ENCODE data around the gene SYNE3.

The SYNE3 gene, protein sequence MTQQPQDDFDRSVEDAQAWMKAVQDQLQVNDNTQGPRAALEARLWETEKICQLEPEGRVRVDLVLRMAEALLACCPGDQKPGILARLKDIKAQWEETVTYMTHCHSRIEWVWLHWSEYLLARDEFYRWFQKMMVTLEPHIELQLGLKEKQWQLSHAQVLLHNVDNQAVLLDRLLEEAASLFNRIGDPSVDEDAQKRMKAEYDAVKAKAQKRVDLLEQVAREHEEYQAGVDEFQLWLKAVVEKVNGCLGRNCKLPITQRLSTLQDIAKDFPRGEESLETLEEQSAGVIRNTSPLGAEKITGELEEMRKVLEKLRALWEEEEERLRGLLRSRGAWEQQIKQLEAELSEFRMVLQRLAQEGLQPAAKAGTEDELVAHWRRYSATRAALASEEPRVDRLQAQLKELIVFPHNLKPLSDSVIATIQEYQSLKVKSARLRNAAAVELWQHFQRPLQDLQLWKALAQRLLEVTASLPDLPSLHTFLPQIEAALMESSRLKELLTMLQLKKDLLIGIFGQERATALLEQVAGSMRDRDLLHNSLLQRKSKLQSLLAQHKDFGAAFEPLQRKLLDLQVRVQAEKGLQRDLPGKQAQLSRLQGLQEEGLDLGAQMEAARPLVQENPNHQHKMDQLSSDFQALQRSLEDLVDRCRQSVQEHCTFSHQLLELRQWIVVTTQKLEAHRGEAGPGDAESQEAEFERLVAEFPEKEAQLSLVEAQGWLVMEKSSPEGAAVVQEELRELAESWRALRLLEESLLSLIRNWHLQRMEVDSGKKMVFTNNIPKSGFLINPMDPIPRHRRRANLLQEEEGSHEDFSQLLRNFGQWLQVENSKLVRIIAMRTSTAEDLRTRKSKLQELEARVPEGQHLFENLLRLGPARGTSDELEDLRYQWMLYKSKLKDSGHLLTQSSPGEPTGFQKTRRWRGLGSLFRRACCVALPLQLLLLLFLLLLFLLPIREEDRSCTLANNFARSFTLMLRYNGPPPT

DNA sequence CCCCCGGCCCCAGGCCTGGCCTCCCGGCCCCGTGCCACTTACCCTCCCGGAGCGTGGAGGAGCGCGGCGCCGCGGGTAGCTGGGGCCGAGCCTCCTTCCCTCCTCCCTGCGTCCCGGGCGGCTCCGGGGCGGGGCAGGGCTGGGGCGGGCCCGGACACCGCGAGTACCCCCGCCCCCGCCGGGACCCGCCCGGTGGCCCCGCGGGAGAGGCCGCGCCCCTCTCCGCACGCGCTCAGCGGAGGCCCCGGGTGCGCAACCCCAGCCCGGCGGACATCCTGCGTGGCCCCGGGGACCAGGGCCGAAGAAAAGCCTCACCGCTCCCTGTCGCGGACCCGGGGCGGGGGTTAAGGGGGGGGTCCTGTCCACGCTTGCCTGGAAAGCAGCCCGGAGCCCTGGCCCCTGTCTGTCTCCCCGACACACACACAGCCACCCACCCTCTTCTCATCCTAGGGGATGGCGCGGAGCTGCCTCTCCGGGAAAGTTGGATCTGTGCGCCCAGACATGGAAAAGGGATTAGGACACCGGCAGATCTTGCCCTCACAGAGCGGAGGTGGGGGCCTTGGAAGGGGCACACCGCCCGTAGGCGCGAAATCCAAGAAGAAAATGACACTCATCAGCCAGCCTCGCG lies at the start of gene SYNE3:
SYNE3 (minus strand) TSS at position 97 of the 628 bp plus-strand sequence. CDS start 40,829 bp downstream, outside the sequence.
- DNase-seq (ENCODE audit: low read depth) = peak; percentile 62

GRCh38 chr14:95564060-95564459 lies 47.6 kb upstream of the SYNE3 start:
- peak; percentile 22 for DNase-seq (ENCODE audit: low read depth)

- peak; percentile 30 for DNase-seq (ENCODE audit: low read depth)
Measured at GRCh38 chr14:95562892-95563685, 46.6 kb upstream of the SYNE3 start.

DNA sequence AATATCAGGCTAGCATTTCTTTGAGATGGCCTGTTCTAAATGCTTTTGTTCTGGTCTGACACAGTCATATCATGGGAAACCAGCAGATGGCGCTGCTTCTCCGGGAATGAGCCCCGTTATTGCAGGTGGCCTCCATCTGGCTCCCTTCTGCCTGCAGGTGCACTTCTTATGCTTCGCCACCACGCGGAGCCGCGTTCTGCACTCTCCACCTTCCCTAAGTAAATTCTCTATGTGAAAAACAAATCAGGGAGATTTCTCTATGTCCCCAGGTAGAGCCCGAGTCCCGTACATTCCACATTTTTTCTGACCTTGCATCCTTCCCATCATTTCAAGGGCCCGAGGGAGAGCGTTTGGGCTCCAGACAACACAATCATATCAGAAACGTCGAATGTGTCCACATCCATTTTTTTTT lies 44.6 kb upstream of the SYNE3 start:
- peak; percentile 60 for DNase-seq (ENCODE audit: low read depth)

GRCh38 chr14:95559203-95559602 lies 42.8 kb upstream of the SYNE3 start:
- no peak for DNase-seq (ENCODE audit: low read depth)

- DNase-seq (ENCODE audit: low read depth) = no peak
Measured at GRCh38 chr14:95557832-95558231, 41.4 kb upstream of the SYNE3 start.

DNA sequence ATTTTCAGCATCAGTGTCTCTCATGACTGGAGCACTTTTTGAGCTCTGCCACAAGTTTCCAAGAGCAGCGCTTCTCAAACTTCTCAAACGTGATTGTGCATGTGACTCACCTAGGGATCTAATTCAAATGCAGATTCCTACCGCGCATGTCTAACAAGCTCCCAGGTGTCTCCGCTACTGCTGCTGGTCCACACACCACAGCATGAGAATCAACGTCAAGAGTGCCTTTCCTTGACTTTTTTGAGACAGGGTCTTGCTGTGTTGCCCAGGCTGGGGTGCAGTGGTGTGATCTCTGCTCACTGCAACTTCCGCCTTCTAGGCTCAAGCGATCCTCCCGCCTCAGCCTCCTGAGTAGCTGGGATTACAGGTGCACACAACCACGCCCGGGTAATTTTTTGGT lies 40.8 kb upstream of the SYNE3 start:
- DNase-seq (ENCODE audit: low read depth) = no peak

DNA sequence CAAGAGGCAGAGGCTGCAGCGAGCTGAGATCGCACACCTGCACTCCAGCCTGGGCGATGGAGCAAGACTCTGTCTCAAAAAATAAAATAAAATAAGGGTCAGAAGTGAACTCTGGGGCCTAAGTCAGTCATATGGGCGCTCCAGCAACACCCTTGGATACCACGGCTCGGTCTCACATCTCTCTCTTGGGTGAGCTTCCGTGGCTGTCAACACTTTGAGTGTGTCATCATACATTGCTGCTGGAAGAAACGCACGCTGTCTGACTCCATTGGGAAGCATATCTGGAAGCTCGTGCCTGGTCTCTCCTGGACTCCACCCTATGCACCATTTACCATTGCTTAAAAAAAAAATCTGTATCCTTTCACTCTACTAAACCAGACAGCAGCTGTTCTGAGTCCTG lies 38.6 kb upstream of the SYNE3 start:
- no peak for DNase-seq (ENCODE audit: low read depth)

GRCh38 chr14:95553141-95553540 lies 36.7 kb upstream of the SYNE3 start:
- no peak for DNase-seq (ENCODE audit: low read depth)

DNA sequence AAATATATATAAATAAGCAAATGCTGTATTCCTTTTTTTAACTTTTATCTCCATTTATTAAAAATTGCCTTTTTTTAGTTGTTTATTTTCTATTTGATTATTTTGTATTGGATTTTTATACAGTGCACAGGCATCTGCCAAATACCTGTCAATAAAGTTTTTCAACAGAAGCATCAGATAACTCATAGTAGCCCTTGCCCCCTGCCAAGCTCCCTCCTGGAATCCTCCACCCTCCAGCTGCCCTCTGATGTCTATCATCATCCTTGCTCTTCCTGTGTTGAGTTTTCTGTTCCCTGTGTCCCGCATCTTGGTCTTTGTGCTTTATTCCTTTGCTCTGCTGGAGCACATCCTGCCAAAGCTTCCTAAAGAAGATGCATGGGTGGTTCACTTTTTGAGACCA lies 35.0 kb upstream of the SYNE3 start:
- no peak for DNase-seq (ENCODE audit: low read depth)

DNA sequence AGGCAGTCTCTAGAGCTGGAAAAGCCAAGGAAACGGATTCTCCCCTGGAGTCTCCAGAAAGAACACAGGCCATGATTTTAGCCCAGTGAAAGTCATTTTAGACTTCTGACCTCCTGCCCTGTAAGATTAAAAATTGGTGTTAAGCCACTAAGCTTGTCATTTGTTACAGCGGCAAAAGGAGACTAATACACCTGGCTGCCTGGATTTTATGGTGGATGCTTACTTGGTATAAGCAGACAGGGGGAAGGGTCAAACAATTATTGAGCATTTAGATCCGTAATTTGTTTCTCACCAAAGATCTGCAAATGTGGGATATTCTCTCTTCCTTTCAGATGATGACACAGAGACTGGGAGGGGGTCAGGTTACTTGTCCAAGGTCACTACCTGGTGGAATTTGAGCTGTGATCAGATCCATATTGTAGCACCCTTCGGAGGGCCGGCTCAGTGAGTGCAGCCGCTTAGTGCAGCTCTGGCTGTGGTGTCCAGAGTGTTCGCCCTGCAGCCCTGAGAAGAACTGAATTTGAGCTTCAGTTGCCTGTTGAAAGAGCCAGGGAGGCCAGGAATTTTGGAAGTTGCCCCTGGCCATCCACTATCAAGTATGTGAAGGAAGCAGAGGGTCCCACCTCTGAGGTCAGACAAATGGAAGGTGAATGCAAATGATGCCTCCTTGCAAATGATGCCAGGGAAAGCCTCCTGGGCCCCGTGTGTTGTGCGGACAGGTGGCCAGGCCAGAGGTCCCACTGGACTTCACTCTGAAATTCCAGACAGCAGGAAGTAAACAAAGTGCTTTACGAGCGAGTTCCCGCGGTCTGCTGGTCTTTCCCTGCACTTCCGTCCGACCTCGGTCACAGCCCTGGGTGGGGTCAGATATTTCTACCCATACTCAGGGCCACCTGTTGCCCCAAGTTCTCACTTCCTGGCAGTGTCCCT lies 33.5 kb upstream of the SYNE3 start:
- DNase-seq (ENCODE audit: low read depth) = no peak

- no peak for DNase-seq (ENCODE audit: low read depth)
Measured at GRCh38 chr14:95548328-95548929, 32.0 kb upstream of the SYNE3 start.

DNA sequence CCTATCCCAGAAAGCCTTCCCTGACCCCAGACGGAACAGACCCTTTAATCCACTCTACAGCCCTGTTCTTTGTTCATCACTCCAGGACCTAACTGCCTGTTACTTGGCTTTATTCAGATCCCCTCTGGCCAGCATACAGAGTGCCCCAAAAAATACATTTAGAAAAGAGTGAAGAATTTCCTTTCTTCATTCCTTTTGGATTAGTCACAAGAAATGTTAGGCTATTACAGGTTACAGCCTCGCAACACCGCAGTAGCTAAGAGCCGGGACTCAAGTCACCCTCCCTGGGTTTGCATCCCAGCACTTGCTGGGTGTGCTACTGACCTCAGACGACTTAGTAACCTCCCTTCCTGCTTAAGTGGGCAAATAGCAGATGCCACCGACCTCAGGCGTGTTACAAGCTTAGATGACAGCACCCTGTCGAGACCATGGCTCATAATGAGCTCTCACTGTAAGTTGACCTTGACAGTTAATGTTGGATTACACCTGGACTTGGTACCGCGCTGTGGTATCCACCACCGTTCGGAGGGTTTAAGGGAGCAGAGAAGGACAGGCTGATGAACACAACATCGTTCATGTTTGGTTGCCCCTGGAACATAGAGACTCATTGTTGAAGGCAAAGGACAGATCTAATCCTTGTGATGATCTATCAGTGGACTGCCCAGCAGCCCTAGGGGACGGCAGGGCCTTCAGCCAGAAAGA lies 31.3 kb upstream of the SYNE3 start:
- DNase-seq (ENCODE audit: low read depth) = no peak

DNA sequence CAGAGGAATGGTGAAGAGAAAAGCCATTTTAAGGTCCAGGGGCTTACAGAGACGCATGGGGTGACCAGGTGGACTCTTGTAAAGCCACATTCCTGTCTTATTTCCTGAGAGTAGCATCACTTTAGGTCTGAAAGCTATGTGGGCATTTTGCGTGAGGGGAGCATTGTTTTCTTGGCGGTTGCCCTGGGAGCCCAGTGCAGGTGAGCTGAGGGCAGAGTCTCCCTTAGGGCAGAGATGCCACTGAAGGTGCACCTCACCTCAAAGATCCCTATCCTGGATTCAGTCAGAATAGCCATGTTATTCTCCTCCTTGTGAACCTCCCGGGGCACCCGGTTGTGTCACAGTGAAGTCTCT lies 30.8 kb upstream of the SYNE3 start:
- DNase-seq (ENCODE audit: low read depth) = no peak

GRCh38 chr14:95545515-95546168 lies 29.2 kb upstream of the SYNE3 start:
- peak; percentile 67 for DNase-seq (ENCODE audit: low read depth)

DNA sequence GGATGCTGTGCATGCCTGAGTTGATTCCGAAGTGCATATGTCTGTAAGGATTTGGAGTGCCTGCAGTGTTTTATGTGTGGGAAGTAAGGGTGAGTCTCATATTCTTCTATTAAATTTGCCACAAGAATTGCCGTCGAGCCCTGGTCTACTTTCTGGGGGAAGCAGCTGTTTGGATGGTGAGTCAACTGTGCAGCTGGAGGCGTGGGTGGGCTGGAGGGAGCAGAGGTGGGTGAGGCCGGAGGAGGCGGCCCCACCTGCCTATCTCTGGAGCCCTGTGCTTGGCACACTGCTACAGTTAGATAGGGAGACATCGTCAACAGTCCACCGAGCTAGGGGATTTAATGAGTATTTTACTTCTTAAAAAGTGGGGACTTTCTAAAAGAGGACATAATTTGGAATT lies 28.1 kb upstream of the SYNE3 start:
- DNase-seq (ENCODE audit: low read depth) = no peak

DNA sequence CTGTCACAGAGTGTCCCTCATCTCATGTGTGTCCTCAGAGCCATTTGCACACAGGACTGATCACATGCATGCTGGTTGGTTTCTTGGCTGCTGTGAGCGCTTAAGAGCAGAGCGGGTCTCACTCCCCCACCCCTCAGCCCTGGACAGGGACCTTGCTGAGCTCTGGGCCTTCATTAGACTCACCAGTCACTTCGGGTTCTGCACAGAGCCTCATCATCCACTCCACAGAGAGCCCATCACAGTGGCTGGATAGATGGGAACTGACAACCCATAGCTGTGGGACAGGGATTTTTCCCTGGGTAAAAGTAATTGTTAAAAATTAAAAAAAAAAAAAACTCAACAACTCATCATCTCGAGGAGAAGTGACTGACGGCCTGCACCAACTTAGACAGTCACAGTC lies 26.6 kb upstream of the SYNE3 start:
- DNase-seq (ENCODE audit: low read depth) = no peak

DNA sequence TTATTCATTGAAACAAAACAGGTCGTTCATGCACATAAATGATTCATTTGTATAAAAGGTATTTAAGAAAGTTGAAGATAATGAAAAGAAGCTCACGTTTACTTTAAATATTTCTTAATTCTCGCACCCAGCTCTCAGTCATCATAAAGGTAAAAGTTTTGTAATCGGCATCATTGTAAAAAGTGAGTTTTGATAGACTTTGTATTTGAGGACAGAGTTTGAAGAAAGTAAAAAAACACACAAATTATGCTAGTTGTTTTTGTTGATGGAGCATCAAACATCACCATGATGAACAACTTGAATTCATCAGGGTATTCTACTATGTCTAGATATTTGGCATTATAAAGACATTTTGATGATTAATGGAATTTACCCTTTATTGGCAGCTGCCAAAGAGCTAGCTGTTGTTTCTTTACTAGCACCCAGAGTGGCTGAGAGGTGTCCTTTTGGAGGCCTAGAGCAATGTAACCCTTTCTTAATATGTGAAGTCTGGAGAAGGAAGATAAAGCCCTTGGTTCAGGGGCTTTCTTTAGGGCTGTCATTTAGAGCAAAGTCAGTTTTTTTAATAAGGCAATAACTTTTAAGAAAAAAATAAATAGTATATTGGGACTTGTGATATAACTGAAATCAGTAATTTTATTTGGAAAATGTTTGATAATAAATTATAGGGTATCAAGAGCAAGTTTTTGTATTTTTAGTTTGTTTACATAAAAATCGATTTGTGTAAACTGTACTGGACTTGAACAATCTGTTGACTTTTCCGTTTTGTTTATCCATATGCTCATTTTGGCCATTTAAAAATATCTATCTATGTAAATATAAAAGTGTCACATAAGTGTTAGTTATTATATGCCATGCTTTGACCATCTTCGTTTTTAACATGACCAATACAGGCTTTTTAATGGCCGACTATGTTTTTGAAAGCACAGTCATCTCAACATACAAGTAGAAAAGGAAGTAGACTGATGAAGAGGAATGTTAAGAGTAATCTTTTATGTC lies 25.8 kb upstream of the SYNE3 start:
- no peak for DNase-seq (ENCODE audit: low read depth)
